Testis (tissue), 3 donors: ENCODE measurements around the gene PRKG1. TPM values are rescaled to one million over a fixed set of nuclear protein-coding genes. Genes with fewer than 3 reads are reported as not detected.

ENCODE experiments used
- DNase-seq: peaks from one replicate; pipeline ENCODE4 v3.0.0-alpha.2; 2019
- H3K27ac ChIP-seq, 2 donors: fragments of 200-600 bp; sonication (generic); one replicate each; pipeline ENCODE4 v1.5.1; 2019
- H3K27me3 ChIP-seq: fragments of 200-600 bp; sonication (generic); one replicate; pipeline ENCODE4 v1.5.1; 2019
- H3K36me3 ChIP-seq: fragments of 200-600 bp; sonication (generic); one replicate; pipeline ENCODE4 v1.5.1; 2017; ENCODE audit warnings: low read depth; ENCODE audit errors: missing control alignments
- H3K4me1 ChIP-seq: fragments of 200-600 bp; sonication (generic); one replicate; pipeline ENCODE4 v1.5.1; 2019
- H3K4me3 ChIP-seq, 2 donors: fragments of 200-600 bp; sonication (generic); one replicate each; pipeline ENCODE4 v1.5.1; 2017 to 2019
- H3K9me3 ChIP-seq: fragments of 200-600 bp; sonication (generic); one replicate; pipeline ENCODE4 v1.5.1; 2017
- CTCF ChIP-seq, 3 experiments: fragments of 450-650 bp in 2 of 3; fragments of 200-600 bp in 1 of 3; sonication (generic) in 1 of 3; IDR thresholded peaks; one replicate each; pipeline ENCODE4 v1.5.1; 2016 to 2019; ENCODE audit warnings: antibody characterized with exemption in 3 of 3, mild to moderate bottlenecking in 2 of 3, moderate library complexity in 1 of 3
- POLR2A ChIP-seq: fragments of 450-650 bp; IDR thresholded peaks from one replicate; pipeline ENCODE4 v1.6.1; 2017; ENCODE audit warnings: antibody characterized with exemption, mild to moderate bottlenecking, moderate library complexity
- WGBS, 2 donors: methylation state at CpG; one replicate each; pipeline ENCODE4 v1.1.5; 2018; 5-methylcytosine and 5-hydroxymethylcytosine counted together
- intact Hi-C: fragments of 100-400 bp; cut with DNase I; formaldehyde crosslinking; loops from one replicate; pipeline ENCODE4 v1.15.1; 2023; ENCODE audit warnings: low total_unique reads
- polyA plus RNA-seq: library from polyadenylated mRNA; stranded (reverse); fragments of 350-450 nt; fragmentation: Illumina TruSeq; extraction: RNeasy Lipid Tissue Mini Kit (QIAGEN cat#74804); gene quantifications from one replicate; pipeline ENCODE4 v1.2.3, GENCODE V29; 2014; ENCODE audit warnings: low read depth, low replicate concordance; ENCODE audit not compliant: insufficient read depth
- total RNA-seq, 2 donors: library from RNA; depleted of rRNA; stranded (reverse); fragments of >200 nt; gene quantifications; one replicate each; pipeline ENCODE4 v1.2.3, GENCODE V29; 2016

The PRKG1 gene
- total and polyA plus RNA-seq, 3 donors from 2014 or later = 6.3 to 15.3 (median 12.5) TPM

- H3K4me1 ChIP-seq = no peaks in the 10 kb centered on the region
- no peaks in the 10 kb centered on the region for H3K9me3 ChIP-seq
- H3K27me3 ChIP-seq = no peaks in the 10 kb centered on the region
- H3K27ac ChIP-seq = no peak overlapping the region
- no peaks in the 10 kb centered on the region for H3K36me3 ChIP-seq
- intact Hi-C loops = no loop called here
- no peak for TF ChIP-seq POLR2A
- TF ChIP-seq CTCF (IDR thresholded peaks at IDR 0.05) = no peak
- no peak for DNase-seq
- WGBS, 2 donors = 84 to 93% methylated on average over 7 of the region's 7 CpGs
- no peak overlapping the region for H3K4me3 ChIP-seq
Observed at GRCh38 chr10:52077814-52078213, 1003.5 kb downstream of the PRKG1 start.

- H3K36me3 ChIP-seq = no peaks in the 10 kb centered on the region
- H3K9me3 ChIP-seq = no peaks in the 10 kb centered on the region
- H3K4me1 ChIP-seq = no peaks in the 10 kb centered on the region
- no peak overlapping the region for H3K4me3 ChIP-seq
- no peak for DNase-seq
- TF ChIP-seq CTCF (IDR thresholded peaks at IDR 0.05) = no peak
- 51 to 91% methylated on average over 2 of the region's 2 CpGs for WGBS, 2 donors
- intact Hi-C loops = no loop called here
- H3K27me3 ChIP-seq = no peaks in the 10 kb centered on the region
- H3K27ac ChIP-seq = no peak overlapping the region
Observed at GRCh38 chr10:52078397-52078937, 1004.2 kb downstream of the PRKG1 start.

- DNase-seq = no peak
- Histone ChIP-seq H3K36me3 (no peaks in the 10 kb centered on the region), H3K27me3 (no peaks in the 10 kb centered on the region), H3K27ac (no peak overlapping the region), H3K4me3 (no peak overlapping the region), H3K4me1 (no peaks in the 10 kb centered on the region), H3K9me3 (no peaks in the 10 kb centered on the region)
- no peak for TF ChIP-seq CTCF (IDR thresholded peaks at IDR 0.05)
- no peak for TF ChIP-seq POLR2A
- intact Hi-C loops = no loop called here
- WGBS, 2 donors = 91 to 100% methylated on average over 1 of the region's 1 CpG
Observed at GRCh38 chr10:52082307-52082706, 1008.0 kb downstream of the PRKG1 start.

- TF ChIP-seq CTCF (IDR thresholded peaks at IDR 0.05) = no peak
- TF ChIP-seq POLR2A = no peak
- no peaks in the 10 kb centered on the region for H3K36me3 ChIP-seq
- no peak for DNase-seq
- H3K27ac ChIP-seq = no peak overlapping the region
- intact Hi-C loops = no loop called here
- H3K4me3 ChIP-seq = no peak overlapping the region
- H3K9me3 ChIP-seq = no peaks in the 10 kb centered on the region
- H3K4me1 ChIP-seq = no peaks in the 10 kb centered on the region
- WGBS, 2 donors = 79 to 80% methylated on average over 4 of the region's 4 CpGs
- H3K27me3 ChIP-seq = no peaks in the 10 kb centered on the region
Observed at GRCh38 chr10:52083422-52083821, 1009.1 kb downstream of the PRKG1 start.

- Histone ChIP-seq H3K4me1 (no peaks in the 10 kb centered on the region), H3K9me3 (no peaks in the 10 kb centered on the region), H3K27ac (no peak overlapping the region), H3K36me3 (no peaks in the 10 kb centered on the region), H3K4me3 (no peak overlapping the region), H3K27me3 (no peaks in the 10 kb centered on the region)
- DNase-seq = no peak
- intact Hi-C loops = no loop called here
- TF ChIP-seq POLR2A = no peak
- TF ChIP-seq CTCF (IDR thresholded peaks at IDR 0.05) = no peak
Observed at GRCh38 chr10:52092390-52092789, 1018.1 kb downstream of the PRKG1 start.
